Testis (tissue), 2 donors: Measurements from ENCODE around the gene MAPK1.

ENCODE experiments used
- CTCF ChIP-seq, 3 experiments: fragments of 450-650 bp in 2 of 3; fragments of 200-600 bp in 1 of 3; sonication (generic) in 1 of 3; IDR thresholded peaks; one replicate each; pipeline ENCODE4 v1.5.1; 2016 to 2019; ENCODE audit warnings: antibody characterized with exemption in 3 of 3, mild to moderate bottlenecking in 2 of 3, moderate library complexity in 1 of 3
- POLR2A ChIP-seq: fragments of 450-650 bp; IDR thresholded peaks from one replicate; pipeline ENCODE4 v1.6.1; 2017; ENCODE audit warnings: antibody characterized with exemption, mild to moderate bottlenecking, moderate library complexity

- no peak for TF ChIP-seq CTCF (IDR thresholded peaks at IDR 0.05)
- TF ChIP-seq POLR2A: no peak
Observed at GRCh38 chr22:21730535-21731308, 136.7 kb downstream of the MAPK1 start.
